IMR-90 (cell line): ENCODE measurements around the gene IQCM. TPM values are rescaled to one million over a fixed set of nuclear protein-coding genes. Genes with fewer than 3 reads are reported as not detected.

ENCODE experiments used
- ATAC-seq: fragments of 200-7000 bp; cut with Tn5 transposase; 2 replicates; pipeline ENCODE4 v1.9.1; 2020; ENCODE audit warnings: low read depth, mild to moderate bottlenecking, moderate library complexity
- BruUV-seq: library from RNA; stranded (reverse); fragments of 400-500 nt; replicated peaks from 2 replicates; lab custom pipeline; 2021; lab: Mats Ljungman, UMichigan
- CTCF ChIA-PET: fragments of 300-600 bp; formaldehyde crosslinking; extraction: SDS; loops from one replicate; lab custom pipeline; 2021; ENCODE audit warnings: antibody characterized with exemption; lab: Yijun Ruan, JAX
- POLR2A ChIA-PET: fragments of 300-600 bp; sonication (Branson Sonifier 250); formaldehyde crosslinking; loops from one replicate; lab custom pipeline; 2022; ENCODE audit warnings: antibody characterized with exemption; ENCODE audit not compliant: unreplicated experiment; lab: Charles Lee
- DNase-seq: peaks from one replicate; pipeline ENCODE4 v3.0.0; 2013
- H2AFZ ChIP-seq: replicated peaks from 2 replicates; pipeline ENCODE3; 2013; ENCODE audit warnings: low read length, mild to moderate bottlenecking; ENCODE audit not compliant: poor library complexity
- H2AK5ac ChIP-seq: 2 replicates; pipeline ENCODE4 v1.6.1; 2013; ENCODE audit warnings: low read depth, low read length, inconsistent platforms
- H2AK9ac ChIP-seq: replicated peaks from 2 replicates; pipeline ENCODE3; 2013; ENCODE audit warnings: mild to moderate bottlenecking, low read depth, low read length, moderate library complexity; ENCODE audit not compliant: poor library complexity
- H2BK120ac ChIP-seq: 2 replicates; pipeline ENCODE4 v1.6.1; 2013; ENCODE audit warnings: low read depth, low read length, inconsistent platforms
- H2BK15ac ChIP-seq: 3 replicates; pipeline ENCODE4 v1.6.1; 2013; ENCODE audit warnings: low read depth, low read length, inconsistent platforms
- H2BK20ac ChIP-seq: 2 replicates; pipeline ENCODE4 v1.6.1; 2013; ENCODE audit warnings: low read depth, mild to moderate bottlenecking, inconsistent platforms, low read length, moderate library complexity
- H2BK5ac ChIP-seq: 2 replicates; pipeline ENCODE4 v1.6.1; 2013; ENCODE audit warnings: mild to moderate bottlenecking, low read depth, low read length, inconsistent platforms; ENCODE audit not compliant: poor library complexity, severe bottlenecking
- H3K14ac ChIP-seq: replicated peaks from 2 replicates; pipeline ENCODE4 v1.6.1; 2013; ENCODE audit warnings: low read depth, low read length, inconsistent platforms
- H3K18ac ChIP-seq: 2 replicates; pipeline ENCODE4 v1.6.1; 2013; ENCODE audit warnings: low read depth, low read length, control low read depth
- H3K23ac ChIP-seq: 2 replicates; pipeline ENCODE4 v1.6.1; 2013; ENCODE audit warnings: low read depth, low read length, inconsistent platforms
- H3K27ac ChIP-seq: 2 replicates; pipeline ENCODE4 v1.5.1; 2013; ENCODE audit warnings: mild to moderate bottlenecking, control low read depth, low read length; ENCODE audit not compliant: insufficient read depth
- H3K27me3 ChIP-seq: 2 replicates; pipeline ENCODE4 v1.6.1; 2013; ENCODE audit warnings: low read length; ENCODE audit not compliant: control insufficient read depth, insufficient read depth
- H3K36me3 ChIP-seq: 2 replicates; pipeline ENCODE4 v1.6.1; 2013; ENCODE audit warnings: low read length, mixed read lengths; ENCODE audit not compliant: control insufficient read depth, insufficient read depth
- H3K4ac ChIP-seq: 2 replicates; pipeline ENCODE4 v1.6.1; 2013; ENCODE audit warnings: low read depth, low read length, inconsistent platforms
- H3K4me1 ChIP-seq: 2 replicates; pipeline ENCODE4 v1.6.1; 2013; ENCODE audit warnings: low read length, mixed read lengths; ENCODE audit not compliant: control insufficient read depth, insufficient read depth
- H3K4me2 ChIP-seq: 2 replicates; pipeline ENCODE4 v1.6.1; 2013; ENCODE audit warnings: low read depth, mild to moderate bottlenecking, control low read depth, low read length, moderate library complexity
- H3K4me3 ChIP-seq: 2 replicates; pipeline ENCODE4 v1.5.1; 2013; ENCODE audit warnings: low read depth, mild to moderate bottlenecking, control low read depth, low read length, moderate library complexity; ENCODE audit not compliant: insufficient read depth
- H3K56ac ChIP-seq: 2 replicates; pipeline ENCODE4 v1.6.1; 2013; ENCODE audit warnings: low read length, inconsistent platforms; ENCODE audit not compliant: insufficient read depth; ENCODE audit errors: extremely low read depth
- H3K79me1 ChIP-seq, 2 experiments: 2 replicates each; pipeline ENCODE4 v1.6.1; 2013; ENCODE audit warnings: low read length in 2 of 2, inconsistent platforms in 1 of 2, low read depth in 1 of 2
- H3K9ac ChIP-seq: 2 replicates; pipeline ENCODE4 v1.6.1; 2013; ENCODE audit warnings: low read depth, low read length, control low read depth
- H3K9me1 ChIP-seq: 2 replicates; pipeline ENCODE4 v1.6.1; 2013; ENCODE audit warnings: low read length, inconsistent platforms; ENCODE audit not compliant: insufficient read depth
- H3K9me3 ChIP-seq: 2 replicates; pipeline ENCODE4 v1.6.1; 2013; ENCODE audit warnings: low read length; ENCODE audit not compliant: control insufficient read depth, insufficient read depth
- H4K20me1 ChIP-seq: 2 replicates; pipeline ENCODE4 v1.6.1; 2013; ENCODE audit warnings: low read length, inconsistent platforms; ENCODE audit not compliant: insufficient read depth
- H4K5ac ChIP-seq: 2 replicates; pipeline ENCODE4 v1.6.1; 2013; ENCODE audit warnings: mild to moderate bottlenecking, low read depth, low read length, control low read depth
- H4K8ac ChIP-seq, 2 experiments: 2 replicates each; pipeline ENCODE4 v1.6.1; 2013; ENCODE audit warnings: low read depth in 2 of 2, low read length in 2 of 2, control low read depth in 1 of 2, inconsistent platforms in 1 of 2
- H4K91ac ChIP-seq: 2 replicates; pipeline ENCODE4 v1.6.1; 2013; ENCODE audit warnings: low read depth, low read length, inconsistent platforms; ENCODE audit not compliant: insufficient read depth
- BHLHE40 ChIP-seq: fragments of 150-350 bp; IDR thresholded peaks from 2 replicates; pipeline ENCODE4 v1.6.1; 2016; ENCODE audit warnings: mild to moderate bottlenecking, low read depth, low read length
- CEBPB ChIP-seq: IDR thresholded peaks from 2 replicates; pipeline ENCODE4 v1.6.1; 2012; ENCODE audit warnings: low read depth, low read length, improper control_type of control experiment
- CHD1 ChIP-seq: IDR thresholded peaks from 2 replicates; pipeline ENCODE4 v1.6.1; 2012; ENCODE audit warnings: low read depth, low read length, improper control_type of control experiment
- FOS ChIP-seq: fragments of 150-350 bp; IDR thresholded peaks from 2 replicates; pipeline ENCODE4 v1.6.1; 2016; ENCODE audit warnings: low read depth, low read length
- MAFK ChIP-seq: IDR thresholded peaks from 2 replicates; pipeline ENCODE4 v1.6.1; 2012; ENCODE audit warnings: low read depth, low read length, improper control_type of control experiment
- MAZ ChIP-seq: IDR thresholded peaks from 2 replicates; pipeline ENCODE4 v1.6.1; 2012; ENCODE audit warnings: low read depth, mild to moderate bottlenecking, low read length, improper control_type of control experiment, moderate library complexity, borderline replicate concordance
- MXI1 ChIP-seq: IDR thresholded peaks from 2 replicates; pipeline ENCODE4 v1.6.1; 2012; ENCODE audit warnings: low read depth, mild to moderate bottlenecking, low read length, moderate library complexity, borderline replicate concordance
- POLR2A ChIP-seq: IDR thresholded peaks from 2 replicates; pipeline ENCODE4 v1.6.1; 2012; ENCODE audit warnings: mild to moderate bottlenecking, low read depth, low read length
- RCOR1 ChIP-seq: IDR thresholded peaks from 2 replicates; pipeline ENCODE4 v1.6.1; 2012; ENCODE audit warnings: mild to moderate bottlenecking, low read length, improper control_type of control experiment; ENCODE audit not compliant: insufficient replicate concordance
- RFX5 ChIP-seq: IDR thresholded peaks from 2 replicates; pipeline ENCODE4 v1.8.0; 2012; ENCODE audit warnings: low read depth, mild to moderate bottlenecking, low read length, moderate library complexity
- SMC3 ChIP-seq: fragments of 150-350 bp; IDR thresholded peaks from 2 replicates; pipeline ENCODE4 v1.6.1; 2016; ENCODE audit warnings: low read depth, mild to moderate bottlenecking, antibody characterized with exemption, low read length, moderate library complexity
- WGBS, 2 experiments: methylation state at CpG; one replicate each; pipeline versions ENCODE4 v1.1.5 to v1.1.7; 2013; ENCODE audit warnings: missing lambda C conversion rate in 2 of 2; ENCODE audit not compliant: insufficient read length in 1 of 2; ENCODE audit errors: extremely low coverage in 2 of 2; 5-methylcytosine and 5-hydroxymethylcytosine counted together
- dilution Hi-C: fragments of 300-500 bp; cut with HindIII; formaldehyde crosslinking; loops from one replicate; pipeline ENCODE4 v1.14.3; 2018; ENCODE audit warnings: low sequenced_read_pairs; ENCODE audit not compliant: unreplicated experiment
- in situ Hi-C: fragments of 300-500 bp; cut with MboI; formaldehyde crosslinking; loops from 3 replicates; pipeline ENCODE4 v1.14.3; 2019; ENCODE audit warnings: low sequenced_read_pairs, inconsistent platforms, mixed read lengths
- intact Hi-C: fragments of 100-400 bp; cut with micrococcal nuclease; formaldehyde crosslinking; loops from 2 replicates; pipeline ENCODE4 v1.10.0; 2022
- polyA plus RNA-seq, 3 experiments: library from polyadenylated mRNA; depleted of rRNA; stranded (reverse); fragments of >200 nt; gene quantifications; 2 replicates each; pipeline ENCODE4 v1.2.3, GENCODE V29; 2012; ENCODE audit warnings: low replicate concordance in 1 of 3
- total RNA-seq: library from RNA; depleted of rRNA; stranded (reverse); fragments of >200 nt; gene quantifications from 2 replicates; pipeline ENCODE4 v1.2.3, GENCODE V29; 2012
- TF ChIP-seq, protein P1 (sequence below): fragments of 150-350 bp; IDR thresholded peaks from 2 replicates; pipeline ENCODE4 v1.6.1; 2016; ENCODE audit warnings: low read depth, mild to moderate bottlenecking, low read length, moderate library complexity, borderline replicate concordance
- TF ChIP-seq, protein P2 (sequence below): conservative IDR thresholded peaks from 2 replicates; pipeline ENCODE4 v1.5.1; 2012; ENCODE audit warnings: mild to moderate bottlenecking, low read depth, low read length, improper control_type of control experiment

IQCM gene
- total and polyA plus RNA-seq, 2 of the 4 experiments (the other 2 are of a cell fraction) = not detected

DNA sequence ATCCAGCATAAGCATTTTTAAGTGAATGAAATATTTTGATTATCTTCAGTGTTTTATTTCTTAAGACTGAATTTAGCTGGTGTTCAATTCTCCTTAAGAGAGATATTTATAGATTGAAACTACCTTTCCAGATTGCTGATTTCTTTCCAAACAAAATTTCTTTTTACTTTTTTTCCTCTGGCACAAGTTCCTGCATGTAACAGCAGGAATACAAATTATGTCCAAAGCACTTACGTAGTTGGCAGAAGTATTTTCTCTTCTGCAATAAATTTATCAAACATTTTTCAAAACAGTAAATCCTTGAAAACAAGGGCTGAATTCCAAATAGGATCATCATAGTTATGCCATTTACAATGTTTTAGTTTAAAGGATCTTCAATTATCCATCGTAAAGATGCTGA lies 412.6 kb downstream of the IQCM start:
- H3K9ac ChIP-seq = no peak overlapping the region
- no peaks in the 10 kb centered on the region for H3K36me3 ChIP-seq
- no peaks in the 10 kb centered on the region for H4K20me1 ChIP-seq
- no peak overlapping the region for H3K18ac ChIP-seq
- no peak for ATAC-seq
- no peaks in the 10 kb centered on the region for H3K79me1 ChIP-seq
- no peak overlapping the region for H3K23ac ChIP-seq
- H3K4me1 ChIP-seq = no peaks in the 10 kb centered on the region
- no peak overlapping the region for H3K14ac ChIP-seq
- H3K56ac ChIP-seq = no peak overlapping the region
- no peak overlapping the region for H3K4me3 ChIP-seq
- no peak overlapping the region for H2BK20ac ChIP-seq
- ChIA-PET CTCF (no interaction called here), POLR2A (no interaction called here)
- H3K9me3 ChIP-seq = no peaks in the 10 kb centered on the region
- no CpG with 5 or more reads among the region's 2 CpGs for WGBS, 2 experiments
- no peaks in the 10 kb centered on the region for H3K27me3 ChIP-seq
- H4K91ac ChIP-seq = no peak overlapping the region
- H2BK15ac ChIP-seq = no peak overlapping the region
- no peak overlapping the region for H2BK5ac ChIP-seq
- no peak overlapping the region for H4K8ac ChIP-seq
- H3K9me1 ChIP-seq = no peaks in the 10 kb centered on the region
- intact Hi-C loops = no loop called here
- H3K4ac ChIP-seq = no peak overlapping the region
- in situ Hi-C loops = no loop called here
- no peak for DNase-seq
- H3K27ac ChIP-seq = no peak overlapping the region
- H4K5ac ChIP-seq = no peak overlapping the region
- no peak for TF ChIP-seq SMC3
- TF ChIP-seq BHLHE40 = no peak
- TF ChIP-seq MXI1 = no peak
- no peak for TF ChIP-seq MAZ
- TF ChIP-seq, protein P1, sequence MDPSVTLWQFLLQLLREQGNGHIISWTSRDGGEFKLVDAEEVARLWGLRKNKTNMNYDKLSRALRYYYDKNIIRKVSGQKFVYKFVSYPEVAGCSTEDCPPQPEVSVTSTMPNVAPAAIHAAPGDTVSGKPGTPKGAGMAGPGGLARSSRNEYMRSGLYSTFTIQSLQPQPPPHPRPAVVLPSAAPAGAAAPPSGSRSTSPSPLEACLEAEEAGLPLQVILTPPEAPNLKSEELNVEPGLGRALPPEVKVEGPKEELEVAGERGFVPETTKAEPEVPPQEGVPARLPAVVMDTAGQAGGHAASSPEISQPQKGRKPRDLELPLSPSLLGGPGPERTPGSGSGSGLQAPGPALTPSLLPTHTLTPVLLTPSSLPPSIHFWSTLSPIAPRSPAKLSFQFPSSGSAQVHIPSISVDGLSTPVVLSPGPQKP = no peak
- TF ChIP-seq POLR2A = no peak
- TF ChIP-seq RFX5 = no peak
- TF ChIP-seq CHD1 = no peak
- TF ChIP-seq, protein P2, sequence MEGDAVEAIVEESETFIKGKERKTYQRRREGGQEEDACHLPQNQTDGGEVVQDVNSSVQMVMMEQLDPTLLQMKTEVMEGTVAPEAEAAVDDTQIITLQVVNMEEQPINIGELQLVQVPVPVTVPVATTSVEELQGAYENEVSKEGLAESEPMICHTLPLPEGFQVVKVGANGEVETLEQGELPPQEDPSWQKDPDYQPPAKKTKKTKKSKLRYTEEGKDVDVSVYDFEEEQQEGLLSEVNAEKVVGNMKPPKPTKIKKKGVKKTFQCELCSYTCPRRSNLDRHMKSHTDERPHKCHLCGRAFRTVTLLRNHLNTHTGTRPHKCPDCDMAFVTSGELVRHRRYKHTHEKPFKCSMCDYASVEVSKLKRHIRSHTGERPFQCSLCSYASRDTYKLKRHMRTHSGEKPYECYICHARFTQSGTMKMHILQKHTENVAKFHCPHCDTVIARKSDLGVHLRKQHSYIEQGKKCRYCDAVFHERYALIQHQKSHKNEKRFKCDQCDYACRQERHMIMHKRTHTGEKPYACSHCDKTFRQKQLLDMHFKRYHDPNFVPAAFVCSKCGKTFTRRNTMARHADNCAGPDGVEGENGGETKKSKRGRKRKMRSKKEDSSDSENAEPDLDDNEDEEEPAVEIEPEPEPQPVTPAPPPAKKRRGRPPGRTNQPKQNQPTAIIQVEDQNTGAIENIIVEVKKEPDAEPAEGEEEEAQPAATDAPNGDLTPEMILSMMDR = no peak
- TF ChIP-seq MAFK = no peak
- no peak for TF ChIP-seq CEBPB
- no peak for TF ChIP-seq FOS
- TF ChIP-seq RCOR1 = no peak
- dilution Hi-C loops = no loop called here
- no peak overlapping the region for H2AFZ ChIP-seq
- H2AK9ac ChIP-seq = no peak overlapping the region
- H3K4me2 ChIP-seq = no peak overlapping the region
- no peak overlapping the region for H2AK5ac ChIP-seq
- BruUV-seq = no TSS peak
- no peak overlapping the region for H2BK120ac ChIP-seq
